ENCODE results near the gene HCFC1.

DNA sequence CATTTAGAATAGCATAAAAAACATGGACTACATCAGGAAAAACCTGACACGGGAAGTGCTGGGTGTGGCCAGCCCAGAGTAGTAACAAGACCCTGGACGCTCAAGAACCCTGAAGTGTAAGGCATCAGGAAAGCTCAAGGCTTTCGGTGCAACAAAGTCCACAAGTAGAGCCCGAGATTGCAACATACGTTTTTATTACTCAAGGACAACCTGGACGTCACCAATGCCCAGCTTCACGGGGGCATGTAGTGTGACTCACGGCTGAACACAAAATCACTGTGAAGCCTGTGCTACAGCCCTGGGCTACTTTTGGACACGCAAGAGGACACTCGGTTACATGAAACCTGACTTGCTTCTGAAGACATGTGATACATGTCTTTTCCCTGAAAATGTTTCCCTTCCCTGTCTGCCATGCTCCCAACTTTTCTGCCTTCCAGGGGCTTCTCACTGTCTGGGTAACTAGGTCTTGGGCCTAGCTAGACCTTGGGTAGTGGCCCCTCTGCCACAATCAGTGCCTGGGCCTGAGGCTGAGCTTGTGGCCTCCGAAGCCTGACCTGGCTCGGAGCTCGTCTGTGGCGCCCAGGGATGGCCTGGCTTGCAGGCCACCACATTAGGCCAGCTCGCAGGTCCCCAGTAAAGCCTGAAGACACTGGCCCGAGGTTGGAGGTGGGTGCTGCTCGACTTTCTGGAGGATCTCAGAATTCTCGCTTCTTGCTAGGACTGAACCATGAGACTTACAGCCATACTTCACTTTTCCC, 38.9 kb upstream of the HCFC1 start:
- no peak for TF ChIP-seq EZH2 (IDR thresholded peaks at IDR 0.05; ENCODE audit: insufficient read depth, poor library complexity, severe bottlenecking)
- no peak for TF ChIP-seq EZH2phosphoT487 (IDR thresholded peaks at IDR 0.05; ENCODE audit: insufficient read depth, low read depth)
